GM18951 (cell line): Measurements from ENCODE around the gene MSH6.

ENCODE experiments used
- POLR2A ChIP-seq: IDR thresholded peaks from 4 replicates; pipeline ENCODE4 v1.6.1; 2011; ENCODE audit warnings: mild to moderate bottlenecking; ENCODE audit not compliant: insufficient read length, insufficient read depth; ENCODE audit errors: extremely low read depth
- in situ Hi-C: fragments of 300-500 bp; cut with MboI; formaldehyde crosslinking; loops from one replicate; pipeline ENCODE4 v1.12.0; 2022; ENCODE audit warnings: low sequenced_read_pairs, mixed read lengths, inconsistent platforms; ENCODE audit not compliant: unreplicated experiment

Gene MSH6

GRCh38 chr2:47782671-47783485 is at the start of gene MSH6:
TSS of gene MSH6 (plus strand) at chr2:47783145. CDS start at chr2:47783234, 89 bp downstream.
- peak; percentile 78 for TF ChIP-seq POLR2A
- in situ Hi-C loops: no loop called here

- TF ChIP-seq POLR2A: no peak
- in situ Hi-C loops: no loop called here
These were observed 47.6 kb upstream of the MSH6 start for GRCh38 chr2:47735136-47735869.

GRCh38 chr2:47735912-47736311 is 47.0 kb upstream of the MSH6 start:
- in situ Hi-C loops: no loop called here
- no peak for TF ChIP-seq POLR2A

GRCh38 chr2:47737191-47737975 is 45.6 kb upstream of the MSH6 start:
- in situ Hi-C loops: no loop called here
- TF ChIP-seq POLR2A: no peak

- no peak for TF ChIP-seq POLR2A
- in situ Hi-C loops: no loop called here
These were observed 44.6 kb upstream of the MSH6 start for GRCh38 chr2:47738331-47738730.

GRCh38 chr2:47741101-47741500 is 41.8 kb upstream of the MSH6 start:
- TF ChIP-seq POLR2A: no peak
- in situ Hi-C loops: no loop called here

- no peak for TF ChIP-seq POLR2A
- in situ Hi-C loops: no loop called here
These were observed 41.3 kb upstream of the MSH6 start for GRCh38 chr2:47741637-47742036.

- in situ Hi-C loops: no loop called here
- no peak for TF ChIP-seq POLR2A
These were observed 38.9 kb upstream of the MSH6 start for GRCh38 chr2:47744074-47744473.

GRCh38 chr2:47747878-47748277 is 35.1 kb upstream of the MSH6 start:
- no peak for TF ChIP-seq POLR2A
- in situ Hi-C loops: no loop called here

GRCh38 chr2:47751856-47752414 is 31.0 kb upstream of the MSH6 start:
- in situ Hi-C loops: no loop called here
- TF ChIP-seq POLR2A: no peak

- in situ Hi-C loops: loop anchor here (10.0 kb wide), 1 partner anchor 433 kb away; no protein-coding TSS in a partner anchor
- no peak for TF ChIP-seq POLR2A
These were observed 15.5 kb upstream of the MSH6 start for GRCh38 chr2:47767497-47767844.

GRCh38 chr2:47767880-47768609 is 14.9 kb upstream of the MSH6 start:
- TF ChIP-seq POLR2A: no peak
- in situ Hi-C loops: loop anchor here (10.0 kb wide), 1 partner anchor 433 kb away; no protein-coding TSS in a partner anchor

- no peak for TF ChIP-seq POLR2A
- in situ Hi-C loops: loop anchor here (10.0 kb wide), 1 partner anchor 435 kb away; no protein-coding TSS in a partner anchor
These were observed 13.6 kb upstream of the MSH6 start for GRCh38 chr2:47769318-47769717.

GRCh38 chr2:47771211-47771610 is 11.7 kb upstream of the MSH6 start:
- in situ Hi-C loops: no loop called here
- TF ChIP-seq POLR2A: no peak
